ENCODE data around the gene CALHM4. TPM values are rescaled to one million over a fixed set of nuclear protein-coding genes. Genes with fewer than 3 reads are reported as not detected.

Gene CALHM4
- total RNA-seq, 1 donor from 2014 or later, result not detected

DNA sequence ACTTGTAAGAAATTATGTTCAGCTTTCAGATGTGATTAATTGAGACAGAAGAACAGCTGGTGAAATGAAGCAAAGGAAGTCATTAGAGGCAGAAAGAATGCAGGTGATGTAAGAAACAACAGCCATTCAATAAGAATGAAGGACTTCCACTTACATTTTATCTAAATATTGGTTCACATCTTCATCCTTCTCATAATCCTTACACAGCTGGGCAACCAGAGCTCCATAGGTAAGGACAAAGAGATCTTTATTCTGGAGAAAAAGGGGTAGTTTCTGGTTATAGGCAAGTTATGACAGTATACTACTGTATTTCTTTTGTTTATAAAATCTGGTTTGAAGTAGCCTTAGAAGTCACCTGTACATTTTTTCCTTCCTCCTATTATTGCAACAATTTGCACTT is 10.4 kb upstream of the CALHM4 start:
- TF ChIP-seq CTCF (IDR thresholded peaks at IDR 0.05; ENCODE audit: insufficient read depth, low read length, poor library complexity, severe bottlenecking), result no peak
- Histone ChIP-seq H3K4me3 (ENCODE audit: low read depth, low read length) (no peak overlapping the region), H3K36me3 (ENCODE audit: control insufficient read depth, insufficient read depth, low read length) (no peaks in the 10 kb centered on the region), H3K27me3 (ENCODE audit: control insufficient read depth, insufficient read depth, low read length) (no peaks in the 10 kb centered on the region)
- no peak for DNase-seq (ENCODE audit: low read depth)

GRCh38 chr6:116545651-116546050 is 7.9 kb upstream of the CALHM4 start, which contains the start of gene TRAPPC3L:
TSS of gene TRAPPC3L (minus strand) at chr6:116545684. CDS start at chr6:116545514, 170 bp downstream.
- no peak for DNase-seq (ENCODE audit: low read depth)
- H3K27me3 ChIP-seq (ENCODE audit: control insufficient read depth, insufficient read depth, low read length), result no peaks in the 10 kb centered on the region
- H3K36me3 ChIP-seq (ENCODE audit: control insufficient read depth, insufficient read depth, low read length), result no peaks in the 10 kb centered on the region
- no peak within 1 kb of the TSS for H3K4me3 ChIP-seq (ENCODE audit: low read depth, low read length)
- no peak for TF ChIP-seq CTCF (IDR thresholded peaks at IDR 0.05; ENCODE audit: insufficient read depth, low read length, poor library complexity, severe bottlenecking)

GRCh38 chr6:116547358-116547757 is 6.2 kb upstream of the CALHM4 start:
- DNase-seq (ENCODE audit: low read depth), result no peak
- no peak for TF ChIP-seq CTCF (IDR thresholded peaks at IDR 0.05; ENCODE audit: insufficient read depth, low read length, poor library complexity, severe bottlenecking)

GRCh38 chr6:116550796-116551195 is 2.8 kb upstream of the CALHM4 start:
- no peak for DNase-seq (ENCODE audit: low read depth)
- no peaks in the 10 kb centered on the region for H3K27me3 ChIP-seq (ENCODE audit: control insufficient read depth, insufficient read depth, low read length)
- no peak for TF ChIP-seq CTCF (IDR thresholded peaks at IDR 0.05; ENCODE audit: insufficient read depth, low read length, poor library complexity, severe bottlenecking)
- no peaks in the 10 kb centered on the region for H3K36me3 ChIP-seq (ENCODE audit: control insufficient read depth, insufficient read depth, low read length)
- H3K4me3 ChIP-seq (ENCODE audit: low read depth, low read length), result no peak overlapping the region

More at GRCh38 chr6:116547358-116547757, 6.2 kb upstream of the CALHM4 start:
- H3K27me3 ChIP-seq (ENCODE audit: control insufficient read depth, insufficient read depth, low read length), result no peaks in the 10 kb centered on the region
- H3K36me3 ChIP-seq (ENCODE audit: control insufficient read depth, insufficient read depth, low read length), result no peaks in the 10 kb centered on the region
- no peak overlapping the region for H3K4me3 ChIP-seq (ENCODE audit: low read depth, low read length)

GRCh38 chr6:116556065-116556464 is 2.5 kb downstream of the CALHM4 start:
- no peak for TF ChIP-seq CTCF (IDR thresholded peaks at IDR 0.05; ENCODE audit: insufficient read depth, low read length, poor library complexity, severe bottlenecking)
- no peak overlapping the region for H3K4me3 ChIP-seq (ENCODE audit: low read depth, low read length)
- H3K27me3 ChIP-seq (ENCODE audit: control insufficient read depth, insufficient read depth, low read length), result no peaks in the 10 kb centered on the region
- DNase-seq (ENCODE audit: low read depth), result no peak
- no peaks in the 10 kb centered on the region for H3K36me3 ChIP-seq (ENCODE audit: control insufficient read depth, insufficient read depth, low read length)

DNA sequence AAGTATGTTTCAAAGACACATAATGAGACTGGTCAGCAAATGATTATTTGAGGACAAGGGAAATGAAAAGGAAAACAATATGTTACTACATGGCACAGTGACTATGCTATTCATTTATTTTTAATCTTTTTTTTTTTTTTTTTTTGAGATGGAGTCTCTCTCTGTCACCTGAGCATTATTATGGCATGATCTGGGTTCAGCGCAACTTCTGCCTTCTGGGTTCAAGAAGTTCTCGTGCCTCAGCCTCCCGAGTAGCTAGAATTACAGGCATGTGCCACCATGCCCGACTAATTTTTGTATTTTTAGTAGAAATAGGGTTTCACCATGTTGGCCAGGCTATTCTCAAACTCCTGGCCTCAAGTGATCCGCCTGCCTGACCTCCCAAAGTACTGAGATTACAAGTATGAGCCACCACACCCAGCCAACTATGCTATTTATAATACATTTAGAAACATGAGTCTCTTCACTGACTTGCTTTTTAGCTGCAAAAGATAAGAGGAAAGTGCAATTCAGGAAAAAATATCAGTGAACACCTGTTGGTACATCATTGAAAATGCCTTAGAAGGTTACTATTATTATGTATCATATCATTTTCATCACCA is 3.4 kb downstream of the CALHM4 start:
- Histone ChIP-seq H3K36me3 (ENCODE audit: control insufficient read depth, insufficient read depth, low read length) (no peaks in the 10 kb centered on the region), H3K4me3 (ENCODE audit: low read depth, low read length) (no peak overlapping the region), H3K27me3 (ENCODE audit: control insufficient read depth, insufficient read depth, low read length) (no peaks in the 10 kb centered on the region)
- no peak for TF ChIP-seq CTCF (IDR thresholded peaks at IDR 0.05; ENCODE audit: insufficient read depth, low read length, poor library complexity, severe bottlenecking)
- no peak for DNase-seq (ENCODE audit: low read depth)
